PC-9 (cell line): ENCODE measurements around the gene GPRC6A.

Experiments
- CTCF ChIP-seq: fragments of 200-600 bp; sonication (generic); conservative IDR thresholded peaks from 2 replicates; pipeline ENCODE4 v1.6.1; 2017; ENCODE audit warnings: mixed run types, antibody characterized with exemption, mild to moderate bottlenecking, moderate library complexity
- EZH2 ChIP-seq: fragments of 200-600 bp; sonication (generic); IDR thresholded peaks from 2 replicates; pipeline ENCODE4 v1.8.0; 2017; ENCODE audit warnings: antibody characterized with exemption, low read depth

GRCh38 chr6:116842459-116842858, 13.6 kb upstream of the GPRC6A start:
- TF ChIP-seq CTCF (no peak), EZH2 (no peak)
